ENCODE measurements around the gene IGFALS.

The IGFALS gene

DNA sequence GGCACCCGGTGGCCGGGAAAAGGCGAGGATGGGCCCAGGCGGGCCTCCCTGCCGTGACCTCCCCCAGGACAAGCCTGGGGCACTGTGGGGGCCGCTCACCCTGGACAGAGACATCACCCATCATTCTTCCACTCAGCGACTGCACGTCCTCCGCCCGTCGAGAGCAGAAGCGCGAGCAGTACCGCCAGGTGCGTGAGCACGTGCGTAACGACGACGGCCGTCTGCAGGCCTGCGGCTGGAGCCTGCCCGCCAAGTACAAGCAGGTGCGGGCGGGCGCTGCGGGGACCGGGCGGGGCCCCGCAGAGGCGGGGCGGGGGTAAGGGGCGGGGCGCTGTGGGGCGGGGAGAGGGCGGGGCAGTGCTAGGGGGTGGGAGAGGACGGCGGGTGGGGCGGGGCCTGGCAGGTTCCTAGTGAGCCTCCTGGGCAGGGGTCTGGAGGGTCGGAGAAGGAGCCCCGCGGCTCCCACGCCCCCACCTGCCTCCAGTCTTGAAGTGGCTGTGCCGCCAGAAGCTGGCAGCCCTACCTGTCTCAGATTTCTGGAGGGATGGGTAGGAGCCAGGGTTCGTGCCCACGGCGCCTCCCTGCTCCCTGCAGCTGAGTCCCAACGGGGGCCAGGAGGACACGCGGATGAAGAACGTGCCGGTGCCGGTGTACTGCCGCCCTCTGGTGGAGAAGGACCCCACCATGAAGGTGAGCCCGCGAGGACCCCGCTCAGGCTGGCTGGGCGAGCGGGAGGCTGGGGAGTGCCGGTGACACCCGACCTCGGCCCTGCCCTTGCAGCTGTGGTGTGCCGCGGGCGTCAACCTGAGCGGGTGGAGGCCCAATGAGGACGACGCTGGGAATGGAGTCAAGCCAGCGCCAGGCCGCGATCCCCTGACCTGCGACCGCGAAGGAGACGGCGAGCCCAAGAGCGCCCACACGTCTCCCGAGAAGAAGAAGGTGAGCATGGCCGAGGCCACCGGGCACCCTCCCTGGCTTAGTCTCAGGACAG lies 29.7 kb downstream of the IGFALS start:
- no peak for DNase-seq

DNA sequence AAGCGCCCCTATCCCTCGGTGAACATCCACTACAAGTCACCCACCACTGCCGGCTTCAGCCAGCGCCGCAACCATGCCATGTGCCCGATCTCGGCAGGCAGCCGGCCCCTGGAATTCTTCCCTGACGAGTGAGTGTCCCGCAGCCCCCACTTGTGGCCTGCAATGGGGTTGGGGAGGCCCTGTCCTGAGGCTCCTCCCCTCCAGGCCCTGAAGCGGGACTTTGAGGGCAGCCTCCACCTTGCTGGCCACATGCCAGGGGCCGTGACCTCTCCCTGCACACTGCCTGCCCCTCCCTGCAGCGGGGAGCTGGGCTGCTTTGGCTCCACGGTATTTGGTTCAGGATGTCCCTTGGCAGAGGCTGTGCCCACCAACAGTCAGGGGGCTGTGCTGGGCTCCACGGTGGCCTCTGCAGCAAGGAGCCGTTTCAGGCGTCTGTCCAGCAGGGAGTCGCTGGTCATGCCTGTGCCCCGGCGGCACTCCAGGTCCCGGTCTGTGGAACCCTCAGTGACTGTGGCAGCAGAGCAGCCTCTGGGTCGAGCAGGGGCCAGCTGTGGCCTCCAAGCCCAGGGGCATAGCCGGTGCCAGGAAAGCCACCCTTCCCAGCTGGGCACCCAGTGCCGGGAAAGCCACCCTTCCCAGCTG lies 30.5 kb downstream of the IGFALS start:
- DNase-seq = no peak

- DNase-seq = no peak
Observed at GRCh38 chr16:1762196-1762878, 31.2 kb downstream of the IGFALS start.

- no peak for DNase-seq
Observed at GRCh38 chr16:1761751-1762150, 31.8 kb downstream of the IGFALS start.

- DNase-seq = no peak
Observed at GRCh38 chr16:1760911-1761310, 32.6 kb downstream of the IGFALS start.

DNA sequence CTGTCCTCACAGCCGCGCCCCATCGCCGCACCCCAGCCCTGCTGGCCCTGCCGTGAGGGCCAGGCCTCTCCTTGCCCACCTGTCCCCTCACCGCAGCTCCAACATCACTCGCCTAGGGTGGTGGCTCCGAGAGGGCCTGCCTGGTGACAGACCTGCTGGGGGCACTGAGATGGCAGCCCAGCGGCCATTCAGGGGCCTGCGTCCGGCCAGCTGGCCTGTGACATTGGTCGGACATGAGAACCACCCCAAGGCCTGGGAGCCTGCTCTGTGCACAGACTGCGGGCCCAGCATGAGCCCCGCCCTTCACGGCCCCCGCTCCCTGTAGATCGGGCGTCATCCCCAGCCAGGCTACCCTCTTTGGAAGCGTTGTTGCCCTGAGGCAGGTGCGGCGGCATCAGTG lies 34.0 kb downstream of the IGFALS start:
- no peak for DNase-seq

- no peak for DNase-seq
Observed at GRCh38 chr16:1758923-1759322, 34.6 kb downstream of the IGFALS start.

- no peak for DNase-seq
Observed at GRCh38 chr16:1757714-1758461, 35.6 kb downstream of the IGFALS start.

DNA sequence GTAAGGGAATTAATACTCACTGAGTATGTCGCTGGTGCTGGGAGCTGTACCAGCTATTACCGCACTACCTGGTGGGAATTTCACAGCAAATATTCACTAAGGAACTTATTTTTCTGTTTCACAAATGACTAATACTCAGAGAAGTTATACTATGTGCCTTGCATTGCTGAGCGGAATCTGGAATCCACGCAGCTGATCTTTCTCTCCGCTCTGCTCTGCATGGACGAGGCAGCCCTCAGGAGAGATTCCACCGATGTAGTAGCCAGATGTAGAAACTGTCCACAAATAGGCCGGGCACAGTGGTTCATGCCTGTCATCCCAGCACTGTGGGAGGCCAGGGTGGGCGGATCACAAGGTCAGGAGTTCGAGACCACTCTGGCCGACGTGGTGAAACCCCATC lies 39.3 kb downstream of the IGFALS start:
- DNase-seq = no peak

- no peak for DNase-seq
Observed at GRCh38 chr16:1752853-1753252, 40.7 kb downstream of the IGFALS start.

GRCh38 chr16:1751946-1752345 lies 41.6 kb downstream of the IGFALS start:
- DNase-seq = no peak

- DNase-seq = no peak
Observed at GRCh38 chr16:1749152-1750117, 44.1 kb downstream of the IGFALS start.

DNA sequence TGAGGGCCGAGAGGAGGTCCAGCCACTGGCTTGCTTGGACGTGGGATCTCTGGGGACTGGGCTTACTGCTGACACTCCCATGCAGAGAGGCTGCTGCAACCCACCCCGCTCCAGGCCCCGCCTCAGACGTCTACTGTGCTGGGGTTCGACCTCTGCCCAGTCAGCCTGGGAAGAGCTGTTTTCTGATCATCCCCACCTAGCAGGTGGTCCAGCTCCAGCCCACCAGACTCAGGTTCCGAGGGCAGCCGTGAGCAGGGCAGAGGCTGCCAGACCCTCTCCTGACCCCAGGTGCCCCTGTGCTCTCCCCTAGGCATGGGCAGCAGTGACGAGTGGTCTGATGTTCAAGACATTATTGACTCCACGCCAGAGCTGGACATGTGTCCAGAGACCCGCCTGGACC lies 45.6 kb downstream of the IGFALS start:
- no peak for DNase-seq

DNA sequence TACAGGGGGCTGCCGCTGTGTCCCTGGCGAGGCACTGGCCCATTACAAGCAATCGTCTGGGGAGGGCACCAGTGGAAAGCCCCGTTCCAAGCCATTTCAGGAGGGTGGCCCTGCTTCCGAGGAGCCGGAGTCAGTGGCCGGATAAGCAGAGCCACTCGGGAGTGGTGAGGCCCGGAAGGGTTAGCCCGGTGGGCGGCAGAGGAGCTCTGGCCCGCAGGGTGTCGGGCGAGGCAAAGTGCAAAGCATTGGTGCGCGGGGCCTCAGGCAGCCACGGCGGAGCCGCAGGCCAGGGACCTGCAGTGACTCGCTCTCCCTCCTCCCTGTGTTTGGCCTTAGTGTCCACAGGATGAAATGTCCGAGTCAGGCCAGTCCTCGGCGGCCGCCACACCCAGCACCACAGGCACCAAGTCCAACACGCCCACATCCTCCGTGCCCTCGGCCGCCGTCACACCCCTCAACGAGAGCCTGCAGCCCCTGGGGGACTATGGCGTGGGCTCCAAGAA lies 46.8 kb downstream of the IGFALS start:
- no peak for DNase-seq

GRCh38 chr16:1745900-1746692 lies 47.4 kb downstream of the IGFALS start:
- DNase-seq = no peak

DNA sequence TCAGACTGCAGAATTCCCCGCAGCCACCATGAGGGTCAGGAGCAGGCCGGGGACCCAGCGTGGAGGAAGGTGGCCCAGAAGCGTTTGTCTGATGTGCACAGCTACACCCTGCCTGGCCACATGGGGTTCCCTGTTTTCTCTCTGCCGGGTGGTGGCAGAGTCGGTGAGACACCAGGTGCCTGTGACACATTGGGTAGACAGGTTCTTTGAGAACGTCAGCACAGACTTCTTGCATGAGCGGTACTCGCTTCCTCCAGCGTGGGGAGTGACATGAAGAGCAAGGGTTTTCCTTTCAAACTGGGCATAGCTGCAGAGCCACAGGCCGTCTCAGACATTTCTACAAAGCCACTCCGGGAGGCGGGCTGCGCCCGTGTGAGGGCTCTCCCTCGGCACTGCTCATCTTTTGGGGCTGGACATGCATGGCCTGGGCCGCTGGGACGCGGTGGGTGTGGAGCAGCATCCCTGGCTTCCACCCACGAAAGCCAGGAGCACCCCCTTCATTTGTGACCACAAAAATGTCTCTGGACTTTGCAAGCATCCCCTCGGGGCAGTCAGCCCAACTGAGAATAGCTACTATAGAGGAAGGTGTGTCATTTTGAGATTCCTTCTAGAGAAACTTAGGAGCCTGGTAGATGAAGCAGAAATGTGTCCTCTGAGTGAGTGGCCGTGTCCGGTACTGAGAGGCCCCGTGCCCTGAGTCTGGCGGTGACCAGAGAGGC lies 48.2 kb downstream of the IGFALS start:
- no peak for DNase-seq

DNA sequence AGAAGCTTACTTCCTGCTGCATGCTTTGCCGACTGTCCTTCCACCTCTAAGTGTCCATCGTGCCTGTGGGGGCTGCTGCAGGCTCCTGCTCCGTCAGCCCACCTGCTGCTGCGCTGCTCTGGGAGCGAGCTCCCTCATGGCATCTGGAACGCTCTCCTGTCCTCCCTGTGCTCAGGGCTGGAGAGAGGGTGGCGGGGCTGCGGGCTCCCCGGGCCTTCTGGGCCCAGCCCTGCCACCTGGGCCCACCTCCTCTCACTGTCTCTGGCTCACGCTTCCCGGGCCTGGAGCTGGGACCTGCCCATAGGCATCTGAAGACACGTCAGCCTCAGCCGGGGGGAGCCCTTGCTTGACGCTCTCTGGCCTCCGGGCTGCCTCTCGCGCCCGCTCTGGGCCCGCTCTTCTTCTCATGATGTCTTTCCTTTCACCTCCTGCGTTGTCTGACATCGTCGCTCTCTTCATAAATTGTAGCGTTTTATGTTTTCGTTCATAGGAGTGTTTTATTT lies 49.1 kb downstream of the IGFALS start:
- no peak for DNase-seq

DNA sequence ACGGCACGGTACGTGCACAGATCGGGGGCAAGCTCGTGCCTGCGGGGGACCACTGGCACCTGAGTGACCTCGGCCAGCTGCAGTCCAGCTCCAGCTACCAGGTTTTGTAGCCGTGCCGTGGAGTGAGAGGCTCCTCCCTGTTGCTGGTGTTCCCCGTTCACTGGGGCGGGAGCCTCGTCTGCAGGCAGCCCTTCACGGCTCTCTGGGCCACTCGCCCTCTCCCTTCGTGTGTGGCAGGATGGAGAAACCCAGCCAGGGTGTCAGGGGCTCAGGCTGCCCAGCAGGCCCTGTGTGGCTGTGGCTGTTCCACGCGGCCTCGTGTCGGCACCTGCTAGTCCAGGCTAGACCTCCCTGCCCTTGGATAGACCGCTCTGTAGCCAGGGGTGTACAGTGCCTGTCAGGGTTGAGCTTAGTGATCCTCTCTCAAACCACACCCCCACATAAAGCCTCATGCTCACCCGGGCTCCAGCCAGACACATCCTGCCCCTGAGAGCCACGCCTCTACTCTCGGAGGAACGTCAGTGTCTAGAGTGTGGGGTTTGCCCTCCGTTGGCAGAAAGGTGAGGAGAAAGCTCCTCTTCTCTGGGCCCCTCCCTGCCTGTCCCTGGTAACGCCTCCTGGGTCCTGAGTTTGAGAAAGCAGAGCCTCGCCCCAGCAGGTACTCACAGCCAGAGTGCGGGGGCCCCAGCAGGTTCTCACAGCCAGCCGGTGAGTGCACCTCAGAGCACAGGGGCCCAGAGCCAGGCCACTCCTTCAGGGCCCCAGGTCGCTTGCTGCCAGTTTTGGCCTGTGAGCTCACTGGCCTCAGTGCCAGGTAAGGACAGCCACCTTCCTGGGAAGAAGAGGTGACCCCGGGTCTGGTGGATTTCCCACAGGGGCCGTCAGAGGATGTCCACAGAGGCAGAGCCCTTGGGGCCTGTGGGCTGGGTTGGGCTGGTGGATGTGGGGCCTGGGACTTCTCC lies 49.8 kb downstream of the IGFALS start:
- no peak for DNase-seq
